ENCODE data around the gene ACTR1A. TPM values are rescaled to one million over a fixed set of nuclear protein-coding genes. Genes with fewer than 3 reads are reported as not detected.
A peak's percentile ranks its signal among the peaks of the same experiment; 100 is the strongest.

The ACTR1A gene
- total and polyA plus RNA-seq, 12 donors: 90.1 to 138 (median 110) TPM

GRCh38 chr10:102504179-102504975 is 1.9 kb upstream of the ACTR1A start:
- H3K36me3 ChIP-seq: peaks cover 0 to 28% (median 3%) of the 10 kb centered on the region in 9 donors
- ATAC-seq: peak in 1 of 8 donors; percentile 3
- peak overlapping the region in 9 of 10 donors; percentile 77 to 90 (median 84) for H3K27ac ChIP-seq
- intact Hi-C loops (cut with DNase I): loop anchor here in 5 of 10 donors (2.0 to 10.0 kb wide), 6 partner anchors 72 to 372 kb away; partner anchors contain the start of genes ARL3 (in 2 of the 5), FBXL15 (in 2 of the 5), SFXN2 (in 2 of the 5) and CUEDC2 (in 1 of the 5)
- peak overlapping the region; percentile 66 to 99 (median 85) for H3K4me3 ChIP-seq
- H3K4me1 ChIP-seq: peaks cover 10 to 74% (median 43%) of the 10 kb centered on the region in 9 donors
- 1% methylated on average over 38 to 47 of the region's 47 CpGs for WGBS, 2 donors
- TF ChIP-seq CTCF (IDR thresholded peaks at IDR 0.05): no peak
- peak; percentile 37 for DNase-seq
- H3K9me3 ChIP-seq: no peaks in the 10 kb centered on the region
- H3K27me3 ChIP-seq: no peaks in the 10 kb centered on the region

GRCh38 chr10:102503264-102504178 is 1.0 kb upstream of the ACTR1A start, which contains the start of gene SUFU:
TSS of gene SUFU (plus strand) at chr10:102503972. CDS start at chr10:102504153, 181 bp downstream.
- peak; percentile 96 to 99 for DNase-seq
- Histone ChIP-seq H3K4me3 (peak within 1 kb of the TSS; percentile 66 to 99 (median 88)), H3K4me1 (peaks cover 11 to 69% (median 48%) of the 10 kb centered on the region in 9 donors), H3K9me3 (no peaks in the 10 kb centered on the region), H3K27ac (peak within 1 kb of the TSS in 9 of 10 donors; percentile 79 to 96 (median 94)), H3K36me3 (peaks cover 0 to 21% (median 0%) of the 10 kb centered on the region in 9 donors), H3K27me3 (no peaks in the 10 kb centered on the region)
- ATAC-seq: peak; percentile 80 to 90 (median 84)
- 1% methylated on average over 40 to 44 of the region's 44 CpGs for WGBS, 2 donors
- intact Hi-C loops (cut with DNase I): loop anchor here in 6 of 10 donors (1.0 to 10.0 kb wide), 10 partner anchors 71 to 371 kb away; partner anchors contain the start of genes ARL3 (in 2 of the 6), CUEDC2 (in 2 of the 6), FBXL15 (in 2 of the 6) and SFXN2 (in 2 of the 6)
- peak; percentile 89 to 99 (median 94) for TF ChIP-seq CTCF (IDR thresholded peaks at IDR 0.05)

- DNase-seq (peak; percentile 99 to 100), ATAC-seq (peak; percentile 85 to 92 (median 90))
- TF ChIP-seq CTCF (IDR thresholded peaks at IDR 0.05): peak in 1 of 9 donors; percentile 1
- WGBS, 2 donors: 0 to 1% methylated on average over 19 of the region's 19 CpGs
- Histone ChIP-seq H3K36me3 (peaks cover 0 to 16% (median 0%) of the 10 kb centered on the region in 9 donors), H3K27ac (peak overlapping the region; percentile 69 to 96 (median 93)), H3K4me1 (peaks cover 11 to 69% (median 41%) of the 10 kb centered on the region in 9 donors), H3K4me3 (peak overlapping the region; percentile 67 to 99 (median 82)), H3K27me3 (no peaks in the 10 kb centered on the region), H3K9me3 (no peaks in the 10 kb centered on the region)
- intact Hi-C loops (cut with DNase I): loop anchor here in 5 of 10 donors (2.0 to 10.0 kb wide), 8 partner anchors 69 to 370 kb away; partner anchors contain the start of genes ARL3 (in 2 of the 5), CUEDC2 (in 2 of the 5), FBXL15 (in 2 of the 5) and SFXN2 (in 2 of the 5)
These were observed 529 bp downstream of the ACTR1A start for GRCh38 chr10:102502029-102502336.
